ENCODE data around the gene KCNJ18.
"Not testable (repeated sequence)": the region's sequence is repeated elsewhere in the genome, so short reads cannot be mapped to it uniquely, and the experiment has no call there.

Gene KCNJ18

DNA sequence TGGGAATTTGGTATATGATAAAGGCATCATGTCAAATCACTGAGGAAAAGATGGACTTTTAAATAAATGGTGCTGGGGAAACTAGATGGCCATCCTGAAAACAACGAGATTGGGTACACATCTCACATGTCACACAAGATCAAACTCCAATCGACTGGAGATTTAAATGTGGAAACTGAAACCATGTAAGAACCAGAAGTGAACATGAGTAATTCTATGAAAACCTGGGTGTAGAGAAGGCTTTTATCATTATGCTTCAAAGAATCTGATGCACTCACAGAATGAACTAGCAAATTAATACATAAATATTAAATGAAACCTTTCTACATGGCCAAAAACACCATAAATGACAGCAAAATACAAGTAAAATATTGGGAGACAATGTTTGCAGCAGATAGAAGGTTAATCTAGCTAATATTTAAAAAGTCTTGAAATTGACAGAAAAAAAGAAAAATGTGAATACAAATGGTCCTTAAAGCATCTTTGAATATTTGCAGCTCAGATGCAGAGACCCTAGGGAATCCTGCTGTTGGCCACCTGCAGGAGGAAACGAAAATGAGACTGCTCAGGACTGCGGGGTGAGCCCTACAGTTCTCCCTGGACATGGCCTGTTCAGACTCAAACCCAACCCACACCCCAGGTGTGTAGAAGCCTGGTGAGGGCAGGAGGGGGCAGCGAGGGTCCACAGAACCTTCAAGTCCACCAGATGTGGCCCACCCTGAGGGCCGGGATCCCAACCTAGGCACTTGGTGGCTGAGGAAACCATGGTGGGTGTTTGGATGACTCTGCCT is 32.1 kb downstream of the KCNJ18 start:
- not testable (repeated sequence) for DNase-seq (ENCODE audit: low read depth)

DNA sequence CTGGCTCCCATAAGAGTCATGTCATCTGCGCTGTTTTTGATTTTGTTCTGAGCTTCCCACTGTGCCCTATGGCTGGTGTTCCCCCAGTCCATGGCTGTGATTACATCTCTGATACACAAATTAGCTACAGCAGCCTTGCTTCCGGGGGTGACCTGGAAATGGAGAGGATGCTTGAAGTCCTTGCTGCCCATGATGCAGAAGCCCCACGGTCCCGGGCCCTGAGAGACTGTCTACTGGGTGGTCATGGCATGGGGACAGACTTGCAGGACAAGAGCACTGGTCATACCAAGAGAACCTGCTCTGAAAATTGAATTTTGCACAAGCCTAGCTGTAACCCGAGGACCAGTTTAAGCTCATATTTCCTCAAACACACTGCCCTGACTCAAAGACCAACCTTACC is 38.8 kb downstream of the KCNJ18 start:
- not testable (repeated sequence) for DNase-seq (ENCODE audit: low read depth)

DNA sequence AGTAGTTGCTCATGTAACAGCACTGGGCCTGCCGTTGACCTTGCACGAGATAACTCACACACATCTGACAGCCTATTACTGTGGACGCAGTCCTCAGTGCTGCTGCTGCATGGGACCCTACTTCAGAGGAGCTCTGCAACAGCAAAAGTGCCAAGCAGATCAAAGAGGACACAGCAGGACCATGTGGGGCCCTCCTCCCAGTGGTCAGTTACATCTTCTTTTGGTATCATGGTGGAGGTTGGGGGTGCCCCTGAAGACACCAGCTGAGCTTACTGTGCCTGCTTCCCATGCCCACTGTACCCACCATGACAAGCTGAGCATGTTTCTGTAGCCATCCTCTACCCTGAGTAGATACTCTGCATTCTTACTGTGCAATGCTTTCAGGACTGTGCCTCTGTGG is 41.6 kb downstream of the KCNJ18 start:
- not testable (repeated sequence) for DNase-seq (ENCODE audit: low read depth)

DNA sequence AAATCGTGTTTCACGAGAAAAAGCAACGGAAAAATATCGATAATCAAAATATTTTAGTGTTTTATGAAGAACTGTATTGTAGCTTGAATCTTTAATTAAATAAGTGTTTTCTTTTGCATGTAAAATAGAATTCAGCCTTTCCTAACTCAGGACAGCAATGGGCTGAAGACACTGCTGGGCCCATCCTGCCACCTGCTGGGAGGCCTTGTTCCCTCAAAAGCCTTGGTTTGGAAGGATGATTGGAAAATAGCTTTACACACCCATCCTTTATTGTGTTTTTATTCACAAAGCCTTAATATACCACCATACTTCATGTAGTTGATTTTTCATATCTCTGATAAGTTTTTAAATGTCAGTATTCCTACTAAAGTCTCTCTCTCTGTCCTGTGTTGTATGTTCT is 43.5 kb downstream of the KCNJ18 start:
- DNase-seq (ENCODE audit: low read depth), result not testable (repeated sequence)

DNA sequence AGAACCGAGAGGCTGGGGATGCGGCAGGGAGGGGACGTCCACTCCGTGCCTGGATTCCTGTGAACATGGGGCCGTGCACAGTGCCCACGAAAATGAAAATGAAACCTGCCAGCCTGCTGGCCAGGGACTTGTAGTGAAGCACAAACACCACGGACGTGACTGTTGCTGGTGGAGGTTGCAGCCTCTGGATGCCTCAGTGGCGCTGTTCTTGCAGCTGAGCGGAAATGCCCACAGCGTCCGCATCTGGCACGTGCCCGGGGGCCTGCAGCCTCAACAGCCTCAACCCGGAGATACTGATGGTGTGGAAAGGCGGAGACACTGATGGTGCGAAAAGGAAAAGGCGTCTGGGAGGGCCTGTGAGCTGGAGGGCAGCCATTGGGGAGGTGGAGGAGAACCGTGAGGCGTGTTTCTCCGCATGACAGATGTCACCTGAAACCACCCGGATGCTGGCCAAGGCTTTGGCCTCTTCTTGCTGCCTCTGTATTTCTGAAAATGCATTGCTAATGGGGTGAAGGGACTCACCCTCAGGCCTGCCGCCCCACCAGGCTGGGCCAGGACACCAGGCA is 44.8 kb downstream of the KCNJ18 start:
- DNase-seq (ENCODE audit: low read depth), result not testable (repeated sequence)

DNA sequence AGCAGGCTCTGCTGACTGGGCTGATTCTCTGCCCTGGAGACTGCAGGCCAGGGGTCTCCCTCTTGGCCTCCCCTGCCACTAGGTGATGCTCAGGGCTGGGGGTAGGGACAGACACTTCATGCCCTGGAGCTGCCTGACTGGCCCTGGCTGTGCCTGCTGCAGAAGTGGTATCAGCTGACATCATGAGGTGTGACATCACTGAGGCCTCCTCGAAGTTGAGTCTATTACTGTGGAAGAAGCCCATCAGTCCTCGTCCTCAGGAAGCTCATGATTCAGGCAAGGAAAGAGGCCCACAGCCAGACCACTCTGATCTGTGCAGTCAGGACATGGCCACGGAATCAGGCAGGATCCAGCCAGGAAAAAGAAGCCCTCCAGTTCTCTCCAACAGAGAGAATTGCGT is 45.9 kb downstream of the KCNJ18 start:
- not testable (repeated sequence) for DNase-seq (ENCODE audit: low read depth)

DNA sequence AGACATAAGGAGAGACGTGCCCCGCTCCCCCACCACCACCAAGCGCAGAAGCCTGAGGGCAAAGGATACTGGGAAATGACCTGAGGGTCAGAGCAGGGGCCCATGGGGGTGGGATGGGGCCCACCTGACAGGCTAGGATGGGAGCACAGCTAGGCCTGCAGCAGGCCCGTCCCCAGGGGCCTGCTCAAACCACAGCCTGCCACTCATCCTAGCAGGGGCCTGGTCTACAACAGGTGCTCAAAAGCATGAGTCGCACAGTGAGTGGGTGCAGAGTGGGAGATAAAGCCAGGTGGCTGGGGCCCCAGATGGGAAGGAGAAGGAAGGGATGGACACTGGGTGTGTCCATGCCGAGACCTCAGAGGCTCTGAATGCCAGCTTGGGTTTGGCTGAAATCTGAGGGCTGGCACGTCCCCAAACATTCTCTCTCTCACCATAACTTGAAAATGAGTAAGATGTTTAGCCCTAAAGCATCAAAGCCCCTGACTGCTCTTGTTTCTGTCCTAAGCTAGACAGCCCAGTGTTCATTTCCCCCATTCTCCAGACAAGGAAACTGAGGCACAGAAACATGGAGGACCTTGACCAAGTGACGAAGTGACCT is 46.7 kb downstream of the KCNJ18 start:
- not testable (repeated sequence) for DNase-seq (ENCODE audit: low read depth)

DNA sequence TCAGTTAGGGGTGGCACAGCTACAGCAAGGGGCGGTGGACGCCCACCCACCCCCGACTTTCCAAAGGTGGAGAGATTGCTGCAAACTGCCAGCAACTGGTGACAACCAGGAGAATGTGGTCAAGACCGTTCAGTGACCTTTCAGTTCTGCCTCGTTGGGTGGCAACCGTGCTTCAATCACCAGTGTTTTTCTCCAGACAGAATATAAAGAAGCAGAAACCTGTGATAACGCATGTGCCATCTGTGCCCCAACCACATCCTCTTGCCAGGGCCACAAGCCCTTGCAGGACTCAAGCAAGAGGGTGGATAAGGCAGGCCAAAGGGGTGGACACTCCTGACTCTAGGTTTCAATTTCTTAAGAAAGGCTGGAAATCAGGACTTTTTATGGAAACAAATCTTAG is 47.2 kb downstream of the KCNJ18 start:
- not testable (repeated sequence) for DNase-seq (ENCODE audit: low read depth)

DNA sequence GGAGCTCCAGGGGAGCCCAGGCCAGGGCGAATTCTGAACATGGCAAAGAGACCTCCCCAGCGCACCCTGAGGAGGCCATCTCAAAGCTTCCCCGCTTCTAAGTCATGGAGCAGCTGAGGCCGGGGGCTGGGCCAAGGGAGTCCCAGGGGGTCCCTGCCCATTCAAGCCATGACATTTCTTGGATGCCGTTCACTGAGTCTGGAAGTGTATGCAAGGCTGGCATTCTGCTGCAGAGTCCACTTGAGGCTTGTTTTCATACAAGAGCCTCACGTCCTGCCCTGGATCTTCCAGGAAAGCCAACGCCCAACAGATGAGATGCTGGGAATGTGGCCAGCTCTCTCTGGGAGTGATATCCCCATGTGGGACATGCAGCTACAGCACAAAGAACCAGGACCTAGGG is 48.5 kb downstream of the KCNJ18 start:
- DNase-seq (ENCODE audit: low read depth), result not testable (repeated sequence)

DNA sequence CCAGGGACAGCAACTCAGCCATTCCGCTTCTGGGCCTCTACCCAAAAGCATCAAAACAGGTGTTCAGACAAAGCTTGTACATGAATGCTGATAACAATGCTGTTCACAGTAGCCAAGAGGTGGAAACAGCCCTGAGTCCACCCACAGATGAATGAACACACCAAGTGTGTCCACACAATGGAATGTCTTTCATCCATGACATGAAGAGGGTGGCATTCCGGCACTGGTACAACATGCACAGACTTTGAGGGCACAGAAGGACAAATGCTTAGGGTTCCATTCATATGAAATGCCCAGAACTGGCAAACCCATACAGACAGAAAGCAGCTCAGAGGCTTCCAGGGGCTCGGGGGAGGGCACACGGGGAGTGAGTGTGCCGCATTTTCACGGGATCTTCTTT is 49.2 kb downstream of the KCNJ18 start:
- not testable (repeated sequence) for DNase-seq (ENCODE audit: low read depth)

DNA sequence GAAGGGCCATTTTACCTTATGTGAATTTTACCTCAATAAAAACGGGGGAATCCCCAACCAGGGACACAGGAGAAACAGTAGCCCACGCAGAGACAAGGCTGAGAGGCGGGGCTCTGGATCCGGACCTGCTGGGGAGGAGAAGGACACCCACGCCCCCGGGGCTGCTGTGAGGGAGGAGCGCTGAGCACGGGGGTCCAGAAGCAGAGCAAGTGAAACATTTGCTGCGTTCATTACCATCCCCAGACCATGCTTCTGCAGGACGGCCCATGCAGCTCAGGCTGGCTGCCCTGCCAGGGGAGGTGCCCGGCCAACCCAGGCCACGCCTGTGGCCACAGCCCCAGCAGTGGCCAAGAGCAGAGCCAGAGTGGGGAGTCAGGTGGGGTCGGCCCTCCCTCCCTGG is 50.0 kb downstream of the KCNJ18 start:
- DNase-seq (ENCODE audit: low read depth), result no peak

DNA sequence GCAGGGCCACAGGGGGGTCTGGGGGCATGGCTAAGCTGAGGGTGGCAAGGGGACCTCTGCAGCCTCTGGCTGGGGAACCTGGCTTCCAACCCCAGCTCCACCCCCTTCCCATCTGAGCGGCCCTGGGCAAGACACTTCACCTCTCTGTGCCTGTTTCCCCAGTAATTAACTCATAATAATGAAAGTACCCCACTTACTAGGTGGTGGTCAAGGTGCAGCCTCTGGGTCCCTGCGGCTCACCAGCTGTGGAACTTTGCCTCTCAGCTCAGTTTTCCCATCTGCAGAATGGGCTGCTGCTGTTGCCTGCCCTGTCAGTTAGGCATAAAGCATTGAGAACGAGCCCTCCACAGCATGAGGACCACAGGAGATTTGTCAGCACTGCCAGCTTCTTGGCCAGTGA is 51.8 kb downstream of the KCNJ18 start:
- not testable (repeated sequence) for DNase-seq (ENCODE audit: low read depth)

DNA sequence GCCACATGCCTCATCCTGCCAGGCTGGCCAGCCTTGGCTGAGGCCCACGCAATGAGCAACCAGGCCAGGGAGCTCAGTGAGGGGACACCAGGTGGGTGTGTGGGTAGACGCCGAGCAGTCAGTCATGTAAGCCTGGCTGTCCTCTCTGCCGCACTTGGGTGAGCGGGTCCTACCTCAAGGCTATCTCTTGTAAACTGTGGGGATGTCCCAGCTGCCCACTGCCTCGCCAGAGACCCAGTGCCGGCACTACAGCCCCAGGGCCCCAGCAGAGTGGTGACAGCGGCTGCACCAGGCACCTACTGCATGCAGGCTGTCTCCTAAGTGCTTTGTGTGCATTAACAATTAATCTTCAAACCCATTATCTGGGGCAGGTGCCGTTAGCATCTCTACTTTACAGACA is 52.3 kb downstream of the KCNJ18 start:
- DNase-seq (ENCODE audit: low read depth), result not testable (repeated sequence)

DNA sequence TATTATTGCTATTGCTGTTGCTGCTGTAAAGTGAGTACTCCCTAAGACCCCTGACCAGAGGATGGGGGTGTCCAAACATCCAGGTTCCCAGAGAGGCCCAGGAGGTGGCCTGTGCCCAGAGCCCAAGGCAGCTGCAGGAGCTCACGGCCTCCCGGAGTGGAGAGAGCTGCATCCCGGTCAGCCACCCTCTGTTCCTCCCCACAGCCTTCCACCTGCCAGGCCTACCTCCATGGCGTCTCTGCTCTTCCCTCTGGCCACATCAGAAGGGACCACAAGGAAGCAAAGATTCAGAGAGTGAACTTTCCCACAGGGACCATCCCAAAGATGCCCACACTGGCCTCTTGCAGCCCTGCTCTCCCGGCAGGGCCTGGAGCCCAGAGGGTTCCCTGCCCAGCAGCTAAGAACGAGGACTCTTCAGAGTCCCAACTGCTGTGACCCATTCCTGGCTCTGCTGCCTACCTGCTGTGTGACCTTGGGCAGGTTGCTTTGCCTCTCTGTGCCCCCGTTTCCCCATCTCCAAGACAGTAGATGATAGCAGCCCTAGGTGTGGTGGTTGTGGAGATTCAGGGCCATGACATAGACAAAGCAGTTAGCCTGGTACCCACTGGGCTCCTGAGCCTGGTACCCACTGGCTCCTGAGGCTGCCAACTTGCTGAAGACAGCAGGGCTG is 53.2 kb downstream of the KCNJ18 start:
- not testable (repeated sequence) for DNase-seq (ENCODE audit: low read depth)

DNA sequence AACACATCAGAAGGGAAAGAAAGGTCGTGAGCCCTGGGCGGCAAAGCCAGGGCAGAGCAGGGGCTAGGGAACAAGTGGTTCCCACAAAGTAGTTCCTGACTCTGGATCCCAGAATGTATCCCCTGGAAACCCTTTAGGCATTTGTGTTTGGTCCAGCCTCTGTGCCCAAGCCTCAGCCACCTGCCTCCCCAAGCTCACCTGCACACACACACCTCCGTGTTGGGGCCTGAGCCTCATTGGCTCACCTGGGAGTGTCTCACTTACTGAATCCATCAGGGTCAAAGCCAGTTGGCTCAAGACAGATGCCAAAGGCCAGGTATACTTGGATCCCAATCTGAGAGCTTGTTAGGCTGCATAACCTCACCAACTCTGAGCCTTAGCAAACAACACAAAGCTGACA is 54.1 kb downstream of the KCNJ18 start:
- DNase-seq (ENCODE audit: low read depth), result not testable (repeated sequence)

DNA sequence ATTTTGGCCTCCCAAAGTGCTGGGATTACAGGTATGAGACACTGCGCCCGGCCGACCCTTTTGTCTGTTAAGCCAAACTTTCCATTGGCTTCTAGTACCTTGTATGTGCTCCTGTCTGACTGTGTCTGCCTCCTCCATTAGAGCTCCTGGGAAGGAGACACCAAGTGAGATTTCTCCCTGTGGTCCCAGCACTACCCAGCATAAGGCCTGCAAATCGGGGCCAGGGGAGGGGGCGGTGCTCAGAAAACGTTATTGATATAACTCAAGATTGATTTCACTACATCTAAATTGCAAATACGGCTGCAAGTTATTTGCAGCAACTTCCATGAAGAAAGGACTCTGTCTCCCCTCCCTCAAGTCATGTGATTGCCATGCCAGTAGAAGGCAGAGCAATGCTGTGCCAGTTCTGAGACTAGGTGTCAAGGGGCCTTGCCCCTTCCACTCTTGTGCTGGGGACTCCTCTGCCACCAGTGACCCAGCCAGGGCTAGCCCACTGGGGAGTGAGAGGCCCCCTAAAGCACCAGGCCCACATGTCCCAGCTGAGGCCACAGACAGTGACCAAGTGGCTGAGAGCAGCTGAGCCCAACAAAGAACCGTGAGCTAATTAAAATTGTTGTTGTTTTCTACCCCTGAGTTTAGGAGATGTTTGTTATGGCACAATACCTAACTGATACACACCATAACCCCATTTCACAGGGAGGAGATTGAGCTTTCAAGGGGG is 55.0 kb downstream of the KCNJ18 start:
- not testable (repeated sequence) for DNase-seq (ENCODE audit: low read depth)

DNA sequence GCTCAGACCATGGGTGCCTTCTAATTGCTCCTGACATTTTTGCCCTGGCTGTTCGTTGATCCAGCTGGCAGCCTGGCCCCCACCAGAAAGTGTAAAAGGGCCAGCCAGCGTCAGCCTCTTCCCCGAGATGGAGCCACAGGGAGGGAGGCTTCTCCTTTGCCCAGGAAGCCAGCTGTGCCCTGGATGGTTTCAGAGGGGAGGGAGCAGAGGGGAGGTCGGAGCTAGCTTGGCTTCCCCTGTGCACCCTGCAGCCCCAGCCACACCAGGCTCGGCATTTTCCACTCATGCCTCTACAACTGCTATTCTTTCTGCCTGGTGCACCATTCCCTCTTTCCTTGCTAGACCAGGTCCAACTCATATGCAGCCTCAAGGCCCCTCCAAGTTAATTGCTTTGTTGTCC is 56.4 kb downstream of the KCNJ18 start:
- DNase-seq (ENCODE audit: low read depth), result not testable (repeated sequence)

DNA sequence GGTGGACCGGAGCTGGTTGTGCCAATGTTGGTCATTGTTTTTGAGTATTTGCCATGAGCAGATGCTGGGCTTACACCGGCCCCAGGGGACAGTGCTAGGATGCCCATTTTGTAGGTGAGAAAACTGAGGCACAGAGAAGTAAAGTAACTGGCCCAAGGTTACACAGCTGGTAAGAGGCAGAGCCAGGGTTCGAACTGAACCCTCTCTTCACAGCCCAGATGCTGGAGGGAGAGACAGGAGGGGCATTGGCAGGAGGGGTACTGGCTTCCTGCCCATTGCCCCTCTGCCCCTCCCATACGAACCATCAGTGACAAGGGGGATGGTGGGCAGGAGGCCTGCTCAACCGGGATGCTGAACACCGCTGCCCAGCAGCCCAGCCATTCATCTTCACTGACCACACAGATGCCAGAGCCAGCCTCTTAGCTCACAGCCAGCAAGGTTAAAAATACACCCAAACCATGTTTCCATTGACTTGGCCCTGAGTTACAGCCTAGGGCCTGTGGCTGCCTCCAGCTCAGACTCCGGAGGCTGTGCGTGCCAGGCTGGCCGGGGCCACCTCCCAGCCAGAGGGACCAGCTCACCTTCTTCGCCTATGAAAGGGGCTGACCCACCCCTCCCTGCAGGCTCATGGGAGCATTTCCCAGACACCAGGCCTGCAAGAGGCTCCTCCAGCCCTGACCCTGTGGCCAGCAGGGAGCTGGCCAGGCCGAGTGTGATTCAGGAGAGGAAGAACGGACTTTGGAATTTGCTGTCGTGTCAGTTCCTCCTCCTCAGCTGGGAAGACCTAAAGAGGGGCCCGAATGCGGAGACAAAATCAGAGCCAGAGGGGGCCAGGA is 57.6 kb downstream of the KCNJ18 start:
- not testable (repeated sequence) for DNase-seq (ENCODE audit: low read depth)

DNA sequence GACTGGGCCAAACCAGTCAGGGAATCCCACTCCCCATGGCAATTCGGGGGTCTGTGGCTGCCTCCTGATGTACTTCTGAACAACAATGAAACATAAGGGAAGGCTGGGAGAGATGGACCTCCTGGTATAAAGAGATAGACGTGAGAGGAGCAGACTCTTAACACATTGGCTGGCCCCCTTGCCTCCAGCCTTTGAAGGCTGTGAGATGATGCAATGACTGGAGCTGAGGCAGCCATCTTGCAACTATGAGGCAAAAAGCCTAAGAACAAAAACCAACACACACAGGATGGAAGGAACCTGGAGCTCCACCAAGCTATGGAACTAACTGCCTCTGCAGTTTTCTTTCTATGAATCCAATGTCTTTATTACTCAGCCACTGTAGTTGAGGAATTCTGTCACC is 58.8 kb downstream of the KCNJ18 start:
- DNase-seq (ENCODE audit: low read depth), result not testable (repeated sequence)

All from T follicular helper cell (primary cell).